GM13977 (cell line): ENCODE data around the gene TP53.
A peak's percentile ranks its signal among the peaks of the same experiment; 100 is the strongest.

Experiments used
- DNase-seq: peaks from one replicate; pipeline ENCODE4 v3.0.0; 2012; ENCODE audit warnings: low spot score
- in situ Hi-C: fragments of 300-500 bp; cut with MboI; formaldehyde crosslinking; loops from one replicate; pipeline ENCODE4 v1.12.0; 2022; ENCODE audit warnings: low sequenced_read_pairs, low pct_unique_long_range_greater_than_20kb, mixed read lengths, inconsistent platforms; ENCODE audit not compliant: unreplicated experiment
- TF ChIP-seq, protein P1 (sequence below): IDR thresholded peaks from 2 replicates; pipeline ENCODE4 v1.5.1; 2012; ENCODE audit warnings: mild to moderate bottlenecking, control low read depth; ENCODE audit not compliant: insufficient read depth; ENCODE audit errors: extremely low read depth, missing control alignments

Gene TP53

DNA sequence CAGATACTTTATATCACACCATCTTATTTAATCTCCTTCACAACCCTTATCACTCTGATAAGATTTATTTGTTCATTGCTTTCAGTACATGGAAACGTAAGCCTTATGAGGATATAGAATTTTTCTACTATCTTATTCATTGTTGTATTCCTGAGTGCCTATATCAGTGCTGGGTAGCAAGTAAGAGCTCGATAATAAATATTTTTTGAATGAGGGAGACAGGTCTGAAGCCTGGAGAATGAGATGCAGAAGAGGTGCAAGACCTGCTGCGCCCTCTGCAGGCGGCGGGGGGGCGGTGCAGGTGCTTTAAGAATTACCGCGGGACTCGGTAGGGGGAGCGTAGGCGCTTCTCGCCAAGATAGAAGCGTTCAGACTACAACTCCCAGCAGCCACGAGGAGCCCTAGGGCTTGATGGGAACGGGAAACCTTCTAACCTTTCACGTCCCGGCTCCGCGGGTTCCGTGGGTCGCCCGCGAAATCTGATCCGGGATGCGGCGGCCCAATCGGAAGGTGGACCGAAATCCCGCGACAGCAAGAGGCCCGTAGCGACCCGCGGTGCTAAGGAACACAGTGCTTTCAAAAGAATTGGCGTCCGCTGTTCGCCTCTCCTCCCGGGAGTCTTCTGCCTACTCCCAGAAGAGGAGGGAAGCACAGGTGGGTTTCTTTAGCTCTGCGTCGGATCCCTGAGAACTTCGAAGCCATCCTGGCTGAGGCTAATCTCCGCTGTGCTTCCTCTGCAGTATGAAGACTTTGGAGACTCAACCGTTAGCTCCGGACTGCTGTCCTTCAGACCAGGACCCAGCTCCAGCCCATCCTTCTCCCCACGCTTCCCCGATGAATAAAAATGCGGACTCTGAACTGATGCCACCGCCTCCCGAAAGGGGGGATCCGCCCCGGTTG, 868 bp upstream of the TP53 start, which contains the start of gene WRAP53:
Gene WRAP53, plus strand, starts transcription at position 570 of the 900 bp plus-strand sequence. Its CDS starts 172 bp downstream, at position 742.
- in situ Hi-C loops: no loop called here
- peak; percentile 94 for DNase-seq
- TF ChIP-seq, protein P1, sequence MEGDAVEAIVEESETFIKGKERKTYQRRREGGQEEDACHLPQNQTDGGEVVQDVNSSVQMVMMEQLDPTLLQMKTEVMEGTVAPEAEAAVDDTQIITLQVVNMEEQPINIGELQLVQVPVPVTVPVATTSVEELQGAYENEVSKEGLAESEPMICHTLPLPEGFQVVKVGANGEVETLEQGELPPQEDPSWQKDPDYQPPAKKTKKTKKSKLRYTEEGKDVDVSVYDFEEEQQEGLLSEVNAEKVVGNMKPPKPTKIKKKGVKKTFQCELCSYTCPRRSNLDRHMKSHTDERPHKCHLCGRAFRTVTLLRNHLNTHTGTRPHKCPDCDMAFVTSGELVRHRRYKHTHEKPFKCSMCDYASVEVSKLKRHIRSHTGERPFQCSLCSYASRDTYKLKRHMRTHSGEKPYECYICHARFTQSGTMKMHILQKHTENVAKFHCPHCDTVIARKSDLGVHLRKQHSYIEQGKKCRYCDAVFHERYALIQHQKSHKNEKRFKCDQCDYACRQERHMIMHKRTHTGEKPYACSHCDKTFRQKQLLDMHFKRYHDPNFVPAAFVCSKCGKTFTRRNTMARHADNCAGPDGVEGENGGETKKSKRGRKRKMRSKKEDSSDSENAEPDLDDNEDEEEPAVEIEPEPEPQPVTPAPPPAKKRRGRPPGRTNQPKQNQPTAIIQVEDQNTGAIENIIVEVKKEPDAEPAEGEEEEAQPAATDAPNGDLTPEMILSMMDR: peak; percentile 98

DNA sequence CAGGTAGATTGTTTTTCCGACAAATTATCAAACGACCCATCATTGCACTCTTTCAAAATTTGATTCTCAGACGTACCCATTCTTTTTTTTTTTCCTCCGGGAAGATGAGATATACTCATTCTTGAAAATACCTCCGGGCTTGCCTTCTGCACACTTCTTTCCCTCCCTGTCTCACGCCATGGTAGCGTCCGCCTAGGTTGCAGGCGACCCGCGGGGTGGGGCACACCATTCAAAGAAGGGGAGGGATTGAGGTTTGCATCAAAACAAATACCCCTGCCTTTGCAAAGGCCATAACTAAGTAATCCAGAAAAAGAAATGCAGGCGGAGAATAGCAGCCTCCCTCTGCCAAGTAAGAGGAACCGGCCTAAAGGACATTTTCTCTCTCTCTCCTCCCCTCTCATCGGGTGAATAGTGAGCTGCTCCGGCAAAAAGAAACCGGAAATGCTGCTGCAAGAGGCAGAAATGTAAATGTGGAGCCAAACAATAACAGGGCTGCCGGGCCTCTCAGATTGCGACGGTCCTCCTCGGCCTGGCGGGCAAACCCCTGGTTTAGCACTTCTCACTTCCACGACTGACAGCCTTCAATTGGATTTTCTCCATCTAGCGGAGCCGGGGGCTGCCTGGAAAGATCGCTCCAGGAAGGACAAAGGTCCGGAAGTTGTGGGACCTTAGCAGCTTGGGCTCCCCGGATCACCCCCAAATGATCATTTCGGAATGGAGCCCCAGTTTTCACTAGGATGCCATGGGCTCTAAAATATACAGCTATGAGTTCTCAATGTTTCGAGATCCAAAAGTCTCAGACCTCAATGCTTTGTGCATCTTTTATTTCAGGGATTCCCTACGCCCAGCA, 843 bp downstream of the TP53 start:
- DNase-seq: peak; percentile 76
- TF ChIP-seq, protein P1: no peak
- in situ Hi-C loops: no loop called here

DNA sequence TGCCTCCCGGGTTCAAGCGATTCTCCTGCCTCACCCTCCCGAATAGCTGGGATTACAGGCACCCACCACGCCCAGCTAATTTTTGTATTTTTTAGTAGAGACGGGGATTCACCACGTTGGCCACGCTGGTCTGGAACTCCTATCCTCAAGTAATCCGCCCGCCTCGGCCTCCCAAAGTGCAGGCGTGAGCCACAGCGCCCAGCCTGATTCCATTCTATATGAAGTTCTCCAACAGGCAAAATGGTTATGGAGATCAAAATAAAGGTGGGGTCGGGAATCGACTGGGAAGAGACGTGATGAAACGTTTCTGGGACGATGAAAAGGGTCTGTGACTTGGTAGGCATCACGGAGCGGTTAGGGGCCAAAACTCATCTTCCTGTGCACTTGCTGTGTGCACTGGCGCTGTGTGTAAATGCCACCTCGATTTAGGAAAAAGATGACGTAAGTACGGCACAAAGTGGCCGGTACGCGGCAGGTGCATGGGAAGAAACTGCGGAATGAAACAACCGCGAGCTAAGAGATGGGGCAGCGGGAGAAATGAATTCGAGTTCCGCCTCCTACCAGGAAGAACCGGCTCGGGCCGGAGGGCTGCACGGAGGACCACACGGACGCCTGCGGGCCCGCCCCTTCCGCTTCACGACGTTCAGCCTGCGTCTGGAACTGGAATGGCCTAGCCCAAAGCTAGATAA, 1.6 kb downstream of the TP53 start:
- peak; percentile 87 for DNase-seq
- in situ Hi-C loops: no loop called here
- TF ChIP-seq, protein P1: no peak

DNA sequence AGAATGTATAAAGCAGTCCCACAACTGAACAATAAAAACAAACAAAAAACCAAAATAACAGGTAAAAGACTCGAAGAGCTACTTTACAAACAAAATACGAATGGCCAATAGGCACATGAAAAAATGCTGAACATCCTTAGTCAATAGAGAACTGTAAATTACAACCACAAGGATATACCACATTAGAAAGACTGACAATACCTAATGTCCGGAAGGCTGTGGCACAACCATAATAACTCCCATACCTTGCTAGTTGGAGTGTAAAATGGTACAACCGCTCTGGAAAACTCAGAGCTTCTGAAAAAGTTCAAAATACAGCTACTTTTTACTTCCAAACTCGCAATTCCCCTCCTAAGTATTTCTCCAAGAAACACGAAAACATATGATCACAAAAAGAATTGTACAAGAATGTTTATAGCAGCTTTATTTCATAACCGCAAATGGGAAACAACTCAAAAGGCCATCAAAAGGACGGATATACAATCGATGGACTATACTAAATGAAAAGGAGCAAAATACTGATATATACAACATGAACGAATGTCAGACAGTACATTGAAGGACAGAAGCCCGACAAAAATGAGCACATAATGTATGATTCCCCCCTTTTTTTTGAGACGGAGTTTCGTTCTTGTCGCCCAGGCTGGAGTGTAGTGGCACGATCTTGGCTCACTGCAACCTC, 2.3 kb downstream of the TP53 start:
- in situ Hi-C loops: no loop called here
- DNase-seq: no peak
- TF ChIP-seq, protein P1: no peak

DNA sequence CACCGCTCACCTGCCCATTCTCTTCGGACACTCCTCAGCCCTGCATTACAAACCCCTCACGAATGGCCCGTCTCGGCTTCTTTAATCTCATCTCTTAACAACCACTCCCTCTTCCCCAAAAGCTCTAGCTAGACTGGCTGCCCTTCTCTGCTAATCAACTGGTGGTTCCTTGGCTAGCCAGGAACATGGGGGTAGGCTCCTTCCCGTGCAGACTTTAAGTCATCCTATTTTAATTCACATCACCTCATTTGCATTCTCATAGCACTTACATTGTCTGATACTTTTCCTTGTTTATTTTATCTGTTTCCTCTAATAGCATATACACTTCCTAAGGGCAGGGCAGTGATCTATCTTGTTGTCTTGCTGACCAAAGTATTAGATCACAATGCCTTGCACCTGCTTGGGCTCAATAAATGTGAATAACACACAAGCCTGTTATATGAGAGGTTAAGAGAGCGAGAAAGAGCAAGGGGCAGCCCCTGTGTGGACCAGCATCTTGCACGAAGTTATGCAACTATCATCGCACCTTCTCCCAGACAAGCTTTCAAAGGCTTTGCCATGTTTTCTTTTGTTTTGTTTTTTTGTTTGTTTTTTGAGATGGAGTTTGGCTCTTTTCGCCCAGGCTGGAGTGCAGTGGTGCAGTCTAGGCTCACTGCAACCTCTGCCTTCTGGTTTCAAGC, 9.8 kb downstream of the TP53 start:
- no peak for DNase-seq
- in situ Hi-C loops: no loop called here
- TF ChIP-seq, protein P1: no peak

DNA sequence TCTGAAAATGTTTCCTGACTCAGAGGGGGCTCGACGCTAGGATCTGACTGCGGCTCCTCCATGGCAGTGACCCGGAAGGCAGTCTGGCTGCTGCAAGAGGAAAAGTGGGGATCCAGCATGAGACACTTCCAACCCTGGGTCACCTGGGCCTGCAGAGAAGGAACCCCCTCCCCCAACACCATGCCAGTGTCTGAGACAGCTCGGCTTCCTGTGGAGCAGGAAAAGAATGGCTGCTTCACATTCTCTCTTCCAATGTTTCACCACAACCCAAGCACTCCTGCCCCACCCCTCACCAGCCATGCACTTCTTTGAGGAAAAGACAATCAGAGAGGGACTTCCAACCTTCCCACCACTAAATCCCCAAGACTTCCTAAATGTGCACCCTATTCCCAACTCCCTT, 10.8 kb downstream of the TP53 start:
- in situ Hi-C loops: no loop called here
- DNase-seq: no peak

More for the DNA sequence above, 10.8 kb downstream of the TP53 start:
- TF ChIP-seq, protein P1: no peak
